Panc1 (cell line): ENCODE data around the gene C11orf54.

Experiments
- CTCF ChIP-seq: fragments of 450-650 bp; IDR thresholded peaks from 2 replicates; pipeline ENCODE4 v1.5.1; 2017; ENCODE audit warnings: mild to moderate bottlenecking
- POLR2AphosphoS5 ChIP-seq: IDR thresholded peaks from 2 replicates; pipeline ENCODE4 v1.6.1; 2012; ENCODE audit warnings: mild to moderate bottlenecking, low read depth, low read length, moderate library complexity

GRCh38 chr11:93737904-93738612 is 3.4 kb upstream of the C11orf54 start:
- no peak for TF ChIP-seq POLR2AphosphoS5
- no peak for TF ChIP-seq CTCF
